RWPE1 (cell line): Measurements from ENCODE around the gene ALDH1L2.

Experiments
- CTCF ChIA-PET: fragments of 350-600 bp; sonication (Branson Sonifier 250); formaldehyde crosslinking; extraction: SDS; loops from one replicate; lab custom pipeline; 2021; lab: Yijun Ruan, JAX
- POLR2A ChIA-PET: fragments of 400-600 bp; formaldehyde crosslinking; extraction: SDS; loops from one replicate; lab custom pipeline; 2020; ENCODE audit warnings: antibody characterized with exemption; ENCODE audit not compliant: low non-redundant PET; lab: Yijun Ruan, JAX
- DNase-seq: peaks from one replicate; pipeline ENCODE4 v3.0.0; 2012; ENCODE audit warnings: low spot score
- H3K27ac ChIP-seq: fragments of 450-650 bp; 2 replicates; pipeline ENCODE4 v1.5.1; 2017
- TF ChIP-seq, protein P1 (sequence below): fragments of 450-650 bp; conservative IDR thresholded peaks from 2 replicates; pipeline ENCODE4 v1.5.1; 2017; ENCODE audit warnings: low read depth, mild to moderate bottlenecking

The ALDH1L2 gene

DNA sequence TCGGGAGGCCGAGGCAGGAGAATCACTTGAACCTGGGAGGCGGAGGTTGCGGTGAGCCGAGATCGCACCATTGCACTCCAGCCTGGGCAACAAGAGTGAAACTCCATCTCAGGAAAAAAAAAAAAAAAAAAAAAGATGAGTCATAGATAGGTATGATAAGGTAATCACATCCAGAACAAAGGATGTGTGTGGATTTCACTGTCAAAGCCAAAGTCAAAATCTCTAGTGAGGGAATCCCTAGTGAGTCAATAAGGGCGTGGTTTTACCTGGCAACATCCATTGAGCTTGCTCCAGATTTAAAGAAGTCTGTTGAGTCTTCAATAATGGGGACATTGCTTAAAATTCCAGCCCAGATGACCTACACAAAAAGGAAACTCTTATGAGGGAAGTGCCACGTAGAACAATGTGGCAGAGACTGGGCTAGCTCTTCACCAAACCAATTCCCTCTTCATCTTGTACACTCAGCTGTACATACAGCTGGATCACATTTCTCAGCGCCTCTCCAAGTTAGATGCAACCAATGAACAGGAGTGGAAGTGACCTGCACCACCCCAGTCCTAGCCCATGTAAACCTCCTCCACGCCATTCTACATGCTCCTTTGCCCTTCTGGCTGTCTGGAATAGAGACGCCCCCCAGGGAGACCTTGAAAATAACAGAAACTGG lies 23.4 kb downstream of the ALDH1L2 start:
- ChIA-PET CTCF (no interaction called here), POLR2A (interaction anchor here (0.7 kb wide), 1 partner anchor 678 kb away, joined by 6 read pairs; no protein-coding TSS in a partner anchor)
- TF ChIP-seq, protein P1, sequence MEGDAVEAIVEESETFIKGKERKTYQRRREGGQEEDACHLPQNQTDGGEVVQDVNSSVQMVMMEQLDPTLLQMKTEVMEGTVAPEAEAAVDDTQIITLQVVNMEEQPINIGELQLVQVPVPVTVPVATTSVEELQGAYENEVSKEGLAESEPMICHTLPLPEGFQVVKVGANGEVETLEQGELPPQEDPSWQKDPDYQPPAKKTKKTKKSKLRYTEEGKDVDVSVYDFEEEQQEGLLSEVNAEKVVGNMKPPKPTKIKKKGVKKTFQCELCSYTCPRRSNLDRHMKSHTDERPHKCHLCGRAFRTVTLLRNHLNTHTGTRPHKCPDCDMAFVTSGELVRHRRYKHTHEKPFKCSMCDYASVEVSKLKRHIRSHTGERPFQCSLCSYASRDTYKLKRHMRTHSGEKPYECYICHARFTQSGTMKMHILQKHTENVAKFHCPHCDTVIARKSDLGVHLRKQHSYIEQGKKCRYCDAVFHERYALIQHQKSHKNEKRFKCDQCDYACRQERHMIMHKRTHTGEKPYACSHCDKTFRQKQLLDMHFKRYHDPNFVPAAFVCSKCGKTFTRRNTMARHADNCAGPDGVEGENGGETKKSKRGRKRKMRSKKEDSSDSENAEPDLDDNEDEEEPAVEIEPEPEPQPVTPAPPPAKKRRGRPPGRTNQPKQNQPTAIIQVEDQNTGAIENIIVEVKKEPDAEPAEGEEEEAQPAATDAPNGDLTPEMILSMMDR = no peak
- no peak overlapping the region for H3K27ac ChIP-seq
- DNase-seq = peak; percentile 60

DNA sequence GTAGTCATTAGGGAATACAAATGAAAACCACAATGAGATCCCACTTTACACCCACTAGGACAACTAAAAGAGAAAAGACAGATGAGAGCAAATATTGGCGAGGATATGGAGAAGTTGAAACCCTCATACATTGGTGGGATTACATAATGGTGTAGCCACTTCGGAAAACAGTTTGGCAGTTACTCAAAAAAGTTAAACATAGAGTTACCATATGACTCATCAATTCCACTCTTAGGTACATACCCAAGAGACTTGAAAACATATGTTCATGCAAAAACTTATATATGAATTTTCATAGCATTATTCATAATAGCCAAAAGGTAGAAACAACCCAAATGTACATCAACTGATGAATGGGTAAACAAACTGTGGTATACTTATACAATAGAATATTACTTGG lies 27.1 kb downstream of the ALDH1L2 start:
- no peak overlapping the region for H3K27ac ChIP-seq
- ChIA-PET CTCF (interaction anchor here (0.6 kb wide), 1 partner anchor 96 kb away, joined by 3 read pairs; no protein-coding TSS in a partner anchor), POLR2A (no interaction called here)
- TF ChIP-seq, protein P1 = no peak
- DNase-seq = no peak

DNA sequence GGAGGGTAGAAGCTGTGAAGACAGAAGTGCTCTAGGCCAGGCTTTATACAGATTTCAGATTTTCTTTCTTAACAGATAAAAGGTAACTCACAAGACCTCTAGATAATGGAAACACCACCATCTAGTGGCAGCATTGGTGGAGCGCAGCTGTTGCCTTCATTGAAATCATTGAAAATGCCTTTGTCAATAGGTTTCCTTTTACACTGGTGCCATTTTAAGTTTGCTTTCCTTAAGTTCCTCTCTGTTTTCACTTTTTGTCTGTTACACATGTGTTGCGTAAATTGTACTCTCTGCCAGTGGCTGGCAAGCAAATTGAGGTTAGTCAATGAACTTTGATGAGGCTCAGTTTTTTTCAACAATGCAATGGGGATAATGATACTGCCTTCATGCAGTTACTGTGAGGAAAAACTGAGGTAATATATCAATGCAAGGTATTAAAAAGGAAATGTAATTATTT lies 31.1 kb downstream of the ALDH1L2 start:
- TF ChIP-seq, protein P1 = peak; percentile 90
- ChIA-PET CTCF (interaction anchor here (0.5 to 2.0 kb wide), 8 partner anchors 31 to 1227 kb away, joined by 3 to 13 read pairs (median 3); partner anchors contain the start of genes ALDH1L2 and SLC41A2), POLR2A (no interaction called here)
- H3K27ac ChIP-seq = no peak overlapping the region
- DNase-seq = peak; percentile 60

DNA sequence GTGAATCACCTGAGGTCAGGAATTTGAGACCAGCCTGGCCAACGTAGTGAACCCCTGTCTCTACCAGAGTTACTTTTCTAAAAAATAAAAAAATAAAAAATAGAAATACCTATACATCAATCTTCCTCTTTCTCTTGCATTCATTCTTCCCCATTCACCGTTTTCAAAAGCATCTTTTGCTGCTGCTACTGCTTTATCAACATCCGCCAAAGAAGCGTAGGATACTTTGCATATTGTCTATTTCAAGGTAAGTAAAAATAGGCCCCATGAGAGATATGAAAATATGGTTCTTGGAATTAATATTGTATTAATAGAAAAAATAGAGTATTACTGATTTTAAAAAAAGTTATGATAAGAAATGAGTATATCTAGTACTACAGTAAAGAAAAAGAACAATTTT lies 32.3 kb downstream of the ALDH1L2 start:
- CTCF ChIA-PET = interaction anchor here (0.7 kb wide), 2 partner anchors 883 to 1239 kb away, joined by 3 read pairs; no protein-coding TSS in a partner anchor
- no peak for DNase-seq
- H3K27ac ChIP-seq = no peak overlapping the region
- POLR2A ChIA-PET = no interaction called here
- TF ChIP-seq, protein P1 = no peak

DNA sequence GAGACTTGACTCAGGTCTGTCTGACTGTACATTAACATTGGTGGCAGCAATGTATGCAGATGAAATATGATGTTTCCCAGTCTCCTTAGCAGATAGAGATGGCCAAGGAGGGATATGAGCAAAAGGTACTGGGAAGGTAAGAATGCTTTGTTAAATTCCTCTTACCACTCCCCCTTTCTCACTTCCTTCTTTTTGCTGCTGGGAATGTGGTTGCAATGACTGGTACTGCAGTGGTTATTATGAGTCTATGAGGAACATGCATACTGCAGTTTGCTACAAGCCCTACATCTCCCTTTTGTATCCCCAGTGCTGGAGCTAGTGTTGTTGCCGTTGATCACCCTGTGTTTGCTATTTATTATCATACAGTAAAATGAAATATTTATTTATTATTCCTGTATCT lies 35.9 kb downstream of the ALDH1L2 start:
- ChIA-PET CTCF (no interaction called here), POLR2A (no interaction called here)
- TF ChIP-seq, protein P1 = no peak
- no peak overlapping the region for H3K27ac ChIP-seq
- DNase-seq = no peak

DNA sequence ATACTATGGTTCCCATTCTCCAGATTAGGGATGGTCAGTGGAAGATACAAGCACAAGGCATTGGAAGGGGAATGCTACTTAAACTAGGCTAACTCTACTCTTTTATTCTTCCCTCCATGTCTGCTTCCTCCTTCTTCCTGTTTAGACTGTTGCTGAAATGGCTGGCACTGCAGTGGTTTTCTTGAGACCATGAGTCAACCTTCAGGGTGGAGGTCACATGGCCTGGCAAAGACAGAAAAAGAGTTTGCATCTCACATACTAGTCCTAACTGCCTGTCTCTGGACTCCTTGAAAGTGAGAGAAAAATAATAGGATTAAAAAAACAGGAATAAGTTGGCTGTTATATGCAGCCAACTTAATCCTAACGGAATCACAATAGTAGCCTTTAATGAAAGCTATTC lies 37.0 kb downstream of the ALDH1L2 start:
- TF ChIP-seq, protein P1 = no peak
- ChIA-PET POLR2A (no interaction called here), CTCF (no interaction called here)
- no peak overlapping the region for H3K27ac ChIP-seq
- no peak for DNase-seq
